Transverse colon (tissue), 3 donors: ENCODE results near the gene SPDYE4.

ENCODE experiments used
- EP300 ChIP-seq: sonication (generic); formaldehyde crosslinking; IDR thresholded peaks from one replicate; pipeline ENCODE4 v1.6.1; 2017; ENCODE audit warnings: antibody characterized with exemption, low read depth
- POLR2A ChIP-seq: fragments of 450-650 bp; IDR thresholded peaks from one replicate; pipeline ENCODE4 v1.6.1; 2016; ENCODE audit warnings: antibody characterized with exemption, mild to moderate bottlenecking, moderate library complexity
- TF ChIP-seq, protein P1 (sequence below), 5 experiments: fragments of 200-600 bp in 3 of 5; fragments of 450-650 bp in 2 of 5; sonication (generic) in 3 of 5; IDR thresholded peaks; 1 replicate in 2 of 5; 2 replicates in 3 of 5; pipeline ENCODE4 v1.5.1; 2016 to 2017; ENCODE audit warnings: antibody characterized with exemption in 5 of 5, inconsistent platforms in 3 of 5, mild to moderate bottlenecking in 2 of 5, moderate library complexity in 1 of 5

DNA sequence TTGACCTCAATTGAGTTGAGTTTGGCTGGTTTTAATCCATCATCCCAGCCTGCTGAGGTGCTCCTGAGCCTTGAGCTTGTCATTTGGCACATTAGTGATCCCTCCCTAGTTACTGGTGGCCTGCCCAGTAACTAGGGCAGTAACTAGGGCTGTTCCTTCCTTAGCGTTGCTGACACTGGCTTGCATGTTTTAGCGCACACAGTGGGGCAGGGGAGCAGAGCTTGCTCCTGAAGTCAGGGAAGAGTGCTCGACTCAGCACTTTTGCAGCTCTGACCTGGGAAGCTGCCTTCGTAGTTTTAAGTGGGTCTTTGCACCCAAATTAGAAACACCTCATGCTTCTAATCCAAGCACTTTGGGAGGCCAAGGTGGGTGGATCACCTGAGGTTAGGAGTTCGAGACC is 29.4 kb downstream of the SPDYE4 start:
- TF ChIP-seq, protein P1, sequence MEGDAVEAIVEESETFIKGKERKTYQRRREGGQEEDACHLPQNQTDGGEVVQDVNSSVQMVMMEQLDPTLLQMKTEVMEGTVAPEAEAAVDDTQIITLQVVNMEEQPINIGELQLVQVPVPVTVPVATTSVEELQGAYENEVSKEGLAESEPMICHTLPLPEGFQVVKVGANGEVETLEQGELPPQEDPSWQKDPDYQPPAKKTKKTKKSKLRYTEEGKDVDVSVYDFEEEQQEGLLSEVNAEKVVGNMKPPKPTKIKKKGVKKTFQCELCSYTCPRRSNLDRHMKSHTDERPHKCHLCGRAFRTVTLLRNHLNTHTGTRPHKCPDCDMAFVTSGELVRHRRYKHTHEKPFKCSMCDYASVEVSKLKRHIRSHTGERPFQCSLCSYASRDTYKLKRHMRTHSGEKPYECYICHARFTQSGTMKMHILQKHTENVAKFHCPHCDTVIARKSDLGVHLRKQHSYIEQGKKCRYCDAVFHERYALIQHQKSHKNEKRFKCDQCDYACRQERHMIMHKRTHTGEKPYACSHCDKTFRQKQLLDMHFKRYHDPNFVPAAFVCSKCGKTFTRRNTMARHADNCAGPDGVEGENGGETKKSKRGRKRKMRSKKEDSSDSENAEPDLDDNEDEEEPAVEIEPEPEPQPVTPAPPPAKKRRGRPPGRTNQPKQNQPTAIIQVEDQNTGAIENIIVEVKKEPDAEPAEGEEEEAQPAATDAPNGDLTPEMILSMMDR (IDR thresholded peaks at IDR 0.05): no peak
- TF ChIP-seq POLR2A (no peak), EP300 (no peak)
